Sigmoid colon (tissue), 4 donors: ENCODE measurements around the gene TMEM235.

Experiments
- POLR2AphosphoS5 ChIP-seq, 4 donors: sonication (generic); formaldehyde crosslinking; IDR thresholded peaks; one replicate each; pipeline ENCODE4 v1.6.1; 2017; ENCODE audit warnings: antibody characterized with exemption in 4 of 4
- TF ChIP-seq, protein P1 (sequence below), 4 experiments: fragments of 450-650 bp in 3 of 4; fragments of 200-600 bp in 1 of 4; IDR thresholded peaks; one replicate each; pipeline ENCODE4 v1.5.1; 2016 to 2019; ENCODE audit warnings: antibody characterized with exemption in 4 of 4, mild to moderate bottlenecking in 3 of 4, moderate library complexity in 2 of 4

DNA sequence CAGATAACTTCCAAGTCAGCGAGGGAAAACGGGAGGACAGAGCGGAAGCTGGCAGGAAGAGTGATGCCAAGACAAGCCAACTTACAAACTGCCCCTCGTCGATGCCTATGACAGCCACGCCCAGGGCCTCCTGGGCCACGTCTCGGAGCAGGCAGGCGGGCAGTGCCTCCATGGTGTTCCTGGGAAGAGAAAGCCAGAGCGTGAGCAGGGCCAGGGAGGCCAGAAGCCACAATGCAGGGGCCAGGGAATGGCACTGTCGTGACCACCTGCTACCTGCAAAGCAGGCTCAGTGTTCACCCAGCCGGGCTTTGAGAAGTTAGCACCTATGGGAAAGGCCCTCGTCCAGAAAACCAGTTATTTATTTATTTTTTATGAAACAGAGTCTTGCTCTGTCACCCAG, 48.9 kb upstream of the TMEM235 start:
- TF ChIP-seq POLR2AphosphoS5 (IDR thresholded peaks at IDR 0.05): no peak
- TF ChIP-seq, protein P1, sequence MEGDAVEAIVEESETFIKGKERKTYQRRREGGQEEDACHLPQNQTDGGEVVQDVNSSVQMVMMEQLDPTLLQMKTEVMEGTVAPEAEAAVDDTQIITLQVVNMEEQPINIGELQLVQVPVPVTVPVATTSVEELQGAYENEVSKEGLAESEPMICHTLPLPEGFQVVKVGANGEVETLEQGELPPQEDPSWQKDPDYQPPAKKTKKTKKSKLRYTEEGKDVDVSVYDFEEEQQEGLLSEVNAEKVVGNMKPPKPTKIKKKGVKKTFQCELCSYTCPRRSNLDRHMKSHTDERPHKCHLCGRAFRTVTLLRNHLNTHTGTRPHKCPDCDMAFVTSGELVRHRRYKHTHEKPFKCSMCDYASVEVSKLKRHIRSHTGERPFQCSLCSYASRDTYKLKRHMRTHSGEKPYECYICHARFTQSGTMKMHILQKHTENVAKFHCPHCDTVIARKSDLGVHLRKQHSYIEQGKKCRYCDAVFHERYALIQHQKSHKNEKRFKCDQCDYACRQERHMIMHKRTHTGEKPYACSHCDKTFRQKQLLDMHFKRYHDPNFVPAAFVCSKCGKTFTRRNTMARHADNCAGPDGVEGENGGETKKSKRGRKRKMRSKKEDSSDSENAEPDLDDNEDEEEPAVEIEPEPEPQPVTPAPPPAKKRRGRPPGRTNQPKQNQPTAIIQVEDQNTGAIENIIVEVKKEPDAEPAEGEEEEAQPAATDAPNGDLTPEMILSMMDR (IDR thresholded peaks at IDR 0.05): no peak
